Globus pallidus (tissue), 1 donor: Measurements from ENCODE around the gene ASPN.

Source experiments
- DNase-seq: peaks from one replicate; pipeline ENCODE4 v3.0.0-alpha.2; 2015; ENCODE audit warnings: low spot score

The ASPN gene

DNA sequence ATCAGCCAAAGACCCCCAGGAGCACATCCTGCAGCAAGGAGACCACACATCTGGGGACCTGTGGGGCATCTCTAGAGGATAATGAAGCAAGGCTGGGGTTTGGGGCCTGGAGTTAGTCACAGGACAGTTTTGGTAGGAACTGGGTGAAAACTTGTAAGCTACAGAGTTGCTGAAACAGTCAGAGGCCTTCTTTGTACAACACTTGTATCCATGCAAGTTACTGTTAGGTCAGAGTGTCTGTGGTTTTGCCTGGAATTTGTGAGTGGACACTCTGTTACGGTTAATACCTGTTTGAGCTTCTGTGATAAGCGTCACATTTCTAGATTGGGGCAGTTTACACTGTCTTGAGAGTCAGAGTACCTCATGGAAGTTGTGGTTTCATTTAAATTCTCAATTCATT lies 22.6 kb upstream of the ASPN start:
- no peak for DNase-seq

DNA sequence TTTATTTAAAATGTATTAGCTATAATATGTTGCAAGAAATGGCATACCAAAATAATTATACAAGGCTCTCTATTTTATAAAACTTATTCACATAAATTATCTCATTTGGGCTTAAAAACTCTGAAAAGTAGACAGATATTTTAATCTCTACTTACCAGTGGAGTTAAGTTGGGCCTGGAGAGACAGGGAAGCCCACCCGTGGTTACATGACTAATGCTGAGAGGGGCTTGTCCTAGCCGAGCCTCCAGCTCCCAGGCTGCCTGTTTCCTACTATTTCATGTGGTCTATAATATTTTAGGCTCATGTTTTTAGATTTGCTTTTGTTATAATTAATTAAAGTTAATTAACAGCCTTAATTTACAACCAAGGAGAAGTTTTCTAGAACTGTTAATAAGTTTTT lies 20.9 kb upstream of the ASPN start:
- DNase-seq, result no peak

DNA sequence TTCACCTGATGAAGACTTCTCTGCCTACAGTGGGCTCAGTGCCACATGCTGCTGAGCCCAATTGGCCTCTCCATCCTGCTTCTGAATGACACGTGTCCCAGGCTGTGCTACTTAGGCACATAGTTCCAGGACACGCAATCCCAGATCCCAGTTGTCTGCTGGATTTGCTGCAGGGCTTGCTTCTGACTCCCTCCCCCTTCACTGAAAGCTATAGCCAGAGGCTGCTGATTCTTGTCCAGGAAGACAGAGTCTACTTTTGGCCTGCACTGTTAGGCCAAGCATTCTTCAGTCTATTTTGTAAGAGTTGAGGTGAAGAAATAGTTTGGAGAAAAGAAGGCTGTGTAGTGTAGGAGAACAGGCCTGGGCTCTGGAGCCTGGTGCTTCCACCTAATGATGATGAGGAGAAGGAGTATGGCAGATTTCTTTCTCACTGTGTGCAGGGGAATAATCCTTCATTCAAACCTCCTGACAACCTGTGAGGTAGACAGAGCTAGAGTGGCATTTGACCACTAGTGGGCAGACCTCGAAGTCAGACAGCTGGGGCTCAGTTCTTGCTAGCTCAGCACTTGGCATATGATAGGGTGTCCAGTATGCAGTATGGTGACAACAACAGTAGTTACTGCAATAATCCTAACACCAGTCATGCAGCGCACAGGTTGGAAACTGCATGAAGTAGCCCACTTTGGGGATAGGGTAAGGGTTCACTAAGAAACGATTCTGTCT lies 19.5 kb upstream of the ASPN start:
- no peak for DNase-seq

DNA sequence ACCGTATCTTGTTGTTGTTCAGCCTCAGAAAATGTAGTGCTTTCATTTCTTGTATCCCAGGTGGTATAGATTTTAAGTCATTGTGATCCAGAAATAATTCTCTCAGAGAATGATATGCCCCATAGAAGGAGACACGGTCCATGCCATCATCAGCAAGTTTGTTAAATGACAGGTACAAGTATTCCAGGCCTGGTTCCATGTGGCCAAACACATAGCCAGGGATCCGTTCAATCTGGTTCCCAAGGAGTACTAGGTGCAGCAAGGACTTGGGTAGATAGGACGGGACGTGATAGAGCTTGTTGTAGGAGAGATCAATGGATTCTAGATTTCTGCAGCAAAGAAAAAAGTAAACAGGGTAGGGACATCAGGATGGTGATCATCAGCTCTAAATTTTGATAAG lies 18.4 kb upstream of the ASPN start:
- no peak for DNase-seq

DNA sequence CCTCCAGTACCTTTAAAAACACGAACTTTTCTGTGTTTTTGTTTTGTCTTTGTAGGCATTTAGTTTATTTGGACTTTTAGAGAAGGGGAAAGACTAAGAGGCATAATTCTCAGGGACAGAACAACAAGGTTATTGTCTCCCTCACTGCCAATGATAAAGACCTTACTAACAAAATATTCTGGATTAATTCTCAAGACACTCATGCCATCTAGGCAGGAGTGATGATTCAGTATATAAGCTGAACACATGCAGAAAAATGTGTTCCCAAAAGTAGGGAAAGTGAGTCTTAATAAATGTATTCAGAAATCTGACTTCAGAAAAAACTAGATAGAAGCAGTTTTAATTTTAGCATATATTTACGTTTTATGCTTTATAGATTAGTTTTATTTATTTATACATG lies 17.4 kb upstream of the ASPN start:
- DNase-seq, result no peak

DNA sequence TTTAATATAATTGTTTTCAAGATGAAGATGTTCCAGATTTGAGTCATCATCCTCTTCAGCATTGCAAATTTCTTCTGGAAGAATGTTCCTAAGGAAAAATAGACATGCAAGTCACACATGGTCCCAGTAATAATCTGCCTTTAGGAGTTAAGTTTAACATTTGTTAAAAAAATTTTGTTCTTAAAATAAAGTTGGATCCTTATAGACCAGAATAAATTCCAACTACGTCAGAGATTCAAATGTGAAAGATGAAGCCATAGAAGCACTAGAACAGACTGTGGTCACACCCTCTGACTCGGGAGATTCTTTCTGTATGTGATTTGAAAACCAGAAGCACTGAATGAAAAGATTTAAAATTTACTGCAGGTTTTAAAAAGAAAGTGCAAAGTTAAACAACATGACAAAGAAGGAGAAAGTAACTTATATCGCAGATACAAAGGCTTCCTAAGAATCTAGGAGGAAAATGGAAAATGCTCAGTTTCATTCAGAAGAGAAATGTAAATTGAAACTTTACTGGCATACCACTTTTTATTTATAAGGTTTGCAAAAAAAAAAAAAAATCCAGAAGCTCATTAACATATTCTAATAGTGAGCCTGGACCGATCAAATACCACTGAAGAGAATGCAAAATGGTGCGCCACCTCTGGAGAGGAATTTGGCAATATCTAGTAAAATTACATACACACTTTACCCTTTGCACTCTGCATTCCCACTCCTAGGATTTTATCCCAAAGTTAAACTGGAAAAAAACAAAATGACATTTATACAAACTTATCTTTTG lies 14.3 kb upstream of the ASPN start:
- DNase-seq, result no peak

DNA sequence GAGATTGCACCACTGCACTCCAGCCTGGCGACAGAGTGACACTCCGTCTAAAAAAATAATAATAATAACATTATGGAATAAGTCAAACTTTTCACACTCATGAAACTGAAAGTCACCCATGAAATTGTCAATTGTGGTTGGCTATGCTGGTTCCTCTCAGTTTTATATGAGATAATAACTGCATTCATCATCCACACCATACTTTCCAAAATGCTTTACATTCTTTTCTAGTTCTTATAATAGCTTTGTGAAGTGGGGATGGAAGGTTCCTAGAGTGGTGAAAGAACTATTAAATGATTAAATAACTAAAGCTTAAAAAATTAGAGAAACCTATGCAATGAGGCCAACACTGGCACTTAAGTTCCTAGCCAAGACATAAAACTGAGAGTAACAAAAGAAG lies 12.6 kb upstream of the ASPN start:
- no peak for DNase-seq

DNA sequence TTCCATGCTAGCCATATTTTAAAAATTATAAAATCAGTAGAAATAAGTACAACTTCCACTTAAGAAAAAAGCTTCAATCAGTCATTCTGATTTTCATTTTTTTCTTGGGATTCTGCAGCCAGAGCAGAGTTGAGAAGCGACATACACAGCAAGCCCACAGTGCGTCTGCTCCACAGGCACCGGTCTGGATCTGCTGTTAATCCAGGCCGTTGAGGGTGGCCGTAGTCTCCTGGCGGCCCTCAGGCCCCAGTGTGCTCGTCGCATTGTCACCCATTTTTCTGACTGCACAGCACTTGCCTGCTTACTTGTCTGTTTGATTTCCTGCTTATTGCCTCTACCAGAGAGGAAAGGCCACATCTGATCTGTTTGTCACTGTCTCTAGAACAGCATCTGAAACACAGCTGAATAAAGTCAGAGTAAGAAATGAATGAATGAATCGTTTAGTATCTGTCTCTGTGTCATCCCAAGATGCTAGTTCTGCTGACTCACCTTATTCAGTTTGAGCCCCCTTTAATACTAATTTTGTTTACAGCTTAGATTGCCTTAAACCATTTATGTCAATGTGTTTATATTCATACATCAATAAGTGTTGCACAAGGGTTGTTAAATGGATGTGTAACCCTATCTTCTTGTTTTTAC lies 11.6 kb upstream of the ASPN start:
- DNase-seq, result no peak

DNA sequence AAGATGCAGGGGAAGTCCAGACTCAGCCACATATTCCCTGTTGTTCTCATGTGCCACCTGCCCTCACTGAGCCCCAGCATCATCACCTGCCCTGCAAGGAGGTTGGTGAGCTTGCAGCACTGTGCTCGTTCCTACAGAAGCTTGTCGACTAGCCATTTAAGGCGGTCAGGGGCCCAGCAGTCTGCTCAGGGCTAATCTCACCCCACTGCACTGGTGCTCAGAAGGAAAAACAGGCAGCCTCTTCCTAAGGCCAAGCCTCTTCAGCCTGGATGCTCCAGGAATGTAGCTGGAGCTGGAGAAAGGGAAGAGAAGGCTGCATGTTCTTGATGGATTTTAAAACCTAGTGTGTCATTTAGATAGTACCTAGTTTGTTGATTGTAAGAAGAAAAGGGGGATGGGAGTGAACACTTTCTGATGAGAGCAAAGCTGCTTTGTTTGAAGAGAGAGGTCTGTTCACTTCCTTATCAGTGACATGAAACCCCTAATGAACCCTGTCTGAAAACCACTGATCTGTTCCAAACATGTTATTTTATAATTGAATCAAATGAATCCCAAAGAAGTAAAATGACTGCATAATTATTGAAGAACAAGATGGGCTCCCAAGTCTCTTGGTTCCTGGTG lies 10.6 kb upstream of the ASPN start:
- DNase-seq, result no peak

DNA sequence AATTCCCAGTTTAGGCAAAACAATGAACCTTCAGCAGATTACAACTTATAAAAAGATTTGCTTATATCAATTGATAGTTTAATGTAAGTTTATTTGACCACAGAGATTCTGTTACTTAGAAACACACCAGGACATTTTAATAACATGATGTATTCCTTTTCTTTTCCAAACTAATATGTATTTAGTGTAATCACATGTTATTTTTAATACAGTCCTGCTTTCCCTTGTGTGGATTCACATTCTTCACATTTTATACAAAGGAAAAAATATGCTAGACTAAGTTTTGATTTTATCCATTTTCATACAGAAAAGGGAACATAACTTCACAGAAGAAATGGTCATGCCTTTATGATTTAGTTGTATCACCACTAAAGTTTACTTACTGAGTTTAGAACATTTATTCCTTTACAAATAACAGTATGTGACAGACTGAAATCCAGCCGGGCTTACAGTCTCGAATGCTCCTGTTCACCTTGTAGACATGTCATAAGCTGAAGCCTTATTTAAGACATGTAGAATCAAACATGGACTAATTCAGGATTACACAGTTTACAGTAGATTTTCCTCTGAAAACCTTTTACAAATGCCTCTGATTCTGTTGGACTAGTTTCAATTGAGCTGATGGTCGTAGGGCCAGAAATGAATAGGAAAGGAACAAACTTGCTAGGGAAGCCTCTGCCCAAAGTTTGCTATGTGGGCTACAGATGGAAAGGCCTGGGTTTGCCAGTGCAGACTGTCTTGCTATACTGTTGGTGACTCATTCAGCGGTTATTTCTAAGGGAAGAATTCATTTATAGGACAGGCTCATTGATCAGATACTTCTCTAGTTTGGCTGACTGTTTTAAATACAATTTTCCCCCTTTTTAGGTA lies 6.6 kb upstream of the ASPN start:
- DNase-seq, result no peak

DNA sequence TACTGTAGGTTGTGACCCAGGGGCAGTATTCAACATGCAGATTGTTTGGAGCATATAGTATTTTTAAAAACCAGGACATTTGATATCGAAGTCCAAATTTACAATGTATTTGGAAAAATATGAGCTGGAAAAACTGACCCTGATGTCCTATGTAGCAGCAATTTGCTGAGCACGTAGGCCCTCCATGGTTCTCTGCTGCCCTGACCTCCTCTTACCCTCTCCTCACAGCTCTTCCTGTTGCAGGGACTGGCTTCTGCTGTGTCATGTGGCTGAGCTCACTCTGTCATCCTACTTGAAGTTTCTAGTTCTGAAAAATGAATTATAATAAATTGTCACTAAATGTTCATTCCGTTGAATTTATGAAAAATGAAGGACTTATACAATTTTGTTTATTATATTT lies 4.1 kb upstream of the ASPN start:
- no peak for DNase-seq

DNA sequence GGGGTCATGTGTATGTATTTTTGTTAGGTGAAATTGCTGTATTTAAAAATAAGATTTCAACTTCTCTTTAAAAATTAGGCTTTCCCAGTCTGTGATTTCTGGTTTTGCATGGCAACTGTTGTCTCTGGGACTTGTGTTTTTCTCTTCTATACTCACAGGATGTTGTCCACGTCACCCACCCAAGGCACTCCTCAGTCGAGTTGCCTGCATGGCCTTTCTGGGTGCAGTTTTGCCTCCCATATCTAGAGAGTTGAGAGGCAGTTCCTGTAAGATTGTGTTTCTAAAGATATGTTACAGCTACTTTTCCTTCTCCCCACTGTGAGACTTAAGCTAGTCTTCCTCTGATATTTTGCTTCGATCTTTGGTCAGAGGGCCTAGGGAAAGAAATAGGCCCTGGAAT lies 2.3 kb upstream of the ASPN start:
- DNase-seq, result no peak

DNA sequence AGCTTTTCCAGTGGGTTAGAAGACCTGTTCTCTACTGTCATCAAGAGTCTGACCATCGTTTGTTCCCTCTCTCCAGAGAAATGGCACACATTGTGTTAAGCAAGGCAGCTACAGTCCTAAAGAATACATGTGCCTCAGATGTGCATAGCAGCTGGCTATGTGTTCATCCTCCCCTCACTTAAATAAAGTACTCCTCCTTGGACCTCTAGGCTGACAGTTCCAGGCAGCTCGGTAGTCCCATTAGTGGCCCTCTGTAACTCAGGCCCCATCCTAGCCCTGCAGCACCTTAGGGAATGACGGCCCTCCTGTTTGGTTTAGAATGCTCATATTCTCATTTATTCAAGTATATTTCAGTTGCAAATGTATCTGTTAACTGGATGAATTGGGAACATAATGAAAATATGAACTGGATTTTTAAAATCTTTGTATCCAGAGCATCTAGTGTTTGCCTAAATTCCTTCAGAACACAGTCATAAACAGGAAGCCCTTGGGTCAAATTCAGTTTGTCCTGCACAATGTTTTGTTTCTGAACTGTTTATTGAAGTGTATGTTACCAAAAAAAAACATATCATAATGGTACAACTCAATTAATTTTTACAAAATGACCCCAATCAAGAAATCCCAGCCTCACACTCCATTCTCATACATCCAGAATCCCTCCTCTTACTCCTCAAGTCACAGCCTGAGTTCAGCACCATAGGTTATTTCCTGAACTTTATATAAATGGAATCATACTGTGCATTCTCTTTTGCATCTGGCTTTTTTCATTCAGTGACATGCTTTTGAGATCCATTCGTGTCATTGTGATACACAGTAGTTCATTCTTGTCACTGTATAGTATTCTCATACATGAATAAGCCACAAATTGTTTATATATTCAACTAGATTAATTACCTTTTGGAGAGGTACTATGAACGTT lies 1.6 kb upstream of the ASPN start:
- DNase-seq, result no peak

DNA sequence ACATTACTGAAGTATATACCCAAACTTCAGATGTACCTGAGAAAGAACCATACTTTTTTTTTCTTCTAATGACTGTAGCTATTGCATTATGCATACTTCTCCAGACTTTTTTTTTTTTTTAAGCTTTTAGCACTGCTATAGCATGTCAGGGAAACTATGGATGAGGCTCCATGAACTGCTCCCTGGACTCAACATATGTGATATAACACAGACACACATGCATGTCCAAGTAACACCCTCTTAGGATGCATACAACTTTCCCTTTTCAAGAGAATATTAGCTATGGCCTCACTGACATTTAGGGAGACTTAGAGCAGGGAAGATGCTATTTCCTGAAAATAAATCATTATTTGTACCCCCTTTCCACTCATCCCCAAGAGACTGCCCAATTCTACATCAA lies 499 bp upstream of the ASPN start:
- DNase-seq, result no peak

DNA sequence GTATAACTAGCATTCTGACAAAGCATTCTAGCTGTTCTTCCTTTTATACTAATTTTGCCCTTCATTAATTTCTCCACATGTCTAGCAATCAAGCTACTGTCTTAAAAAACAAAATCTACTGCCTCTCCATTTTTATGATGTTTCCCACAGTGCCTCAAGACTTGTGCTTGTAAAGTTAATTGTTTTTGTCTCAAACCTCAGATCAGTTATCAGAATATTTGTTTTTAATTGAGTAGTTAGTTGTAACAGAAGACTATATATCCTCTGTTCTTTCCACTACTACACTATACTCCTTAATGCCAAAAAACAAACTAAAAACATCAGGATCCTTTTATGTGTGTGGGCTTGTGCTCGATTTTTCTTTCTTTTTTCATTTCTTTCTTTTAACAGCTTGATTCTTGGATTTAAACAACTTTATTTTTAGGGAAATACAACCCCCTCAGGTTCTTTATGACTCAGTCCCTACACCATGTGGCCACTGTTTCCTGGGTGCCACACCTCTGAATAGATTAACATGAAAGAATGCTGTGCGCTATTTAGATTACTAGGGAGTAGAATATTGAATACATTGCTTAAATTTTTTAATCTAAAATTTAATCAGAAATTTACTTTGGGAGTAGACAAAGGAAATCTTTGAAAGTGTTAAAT lies 1.2 kb downstream of the ASPN start:
- no peak for DNase-seq

DNA sequence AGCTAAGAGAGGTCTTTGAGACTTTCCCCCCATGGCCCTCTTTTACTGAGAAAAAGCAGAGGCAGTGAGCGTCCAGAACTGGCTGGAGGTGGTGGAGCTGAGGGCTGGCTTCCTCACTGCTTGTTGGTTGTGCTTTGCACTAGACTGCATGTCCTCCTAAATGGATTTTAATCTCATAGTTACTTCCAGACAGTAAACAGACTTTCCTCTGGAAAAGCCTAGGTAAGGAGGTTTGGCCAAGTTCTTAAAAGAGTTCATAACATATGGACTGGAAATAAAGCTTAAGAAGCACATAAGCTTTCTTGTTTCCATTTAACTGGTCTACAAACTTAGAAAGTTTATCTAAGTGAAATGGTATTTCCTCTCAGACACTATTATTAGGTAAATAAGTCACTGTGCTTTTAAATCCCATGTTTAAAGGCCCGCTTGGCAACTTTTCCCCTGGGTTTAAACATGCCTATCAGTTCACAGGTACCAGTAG lies 2.0 kb downstream of the ASPN start:
- DNase-seq, result no peak

DNA sequence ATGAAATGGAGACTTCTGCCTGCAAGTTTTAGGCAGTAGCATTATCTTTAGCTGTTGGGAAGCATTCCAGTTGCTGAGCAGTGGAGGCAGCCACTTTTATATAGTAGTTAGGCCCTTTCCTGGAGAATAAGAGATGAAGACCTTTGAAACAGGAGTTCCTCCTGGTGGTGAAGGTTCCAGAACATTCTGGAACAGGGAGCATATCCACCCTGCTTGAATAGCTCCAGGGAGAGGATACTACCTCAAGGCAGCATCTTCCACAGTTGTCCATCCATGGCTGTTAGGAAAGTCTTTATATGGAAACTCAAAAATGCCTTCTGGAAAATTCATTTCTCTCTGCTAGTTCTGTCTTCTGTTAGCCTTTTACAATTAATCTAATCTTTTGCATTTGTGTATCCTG lies 3.0 kb downstream of the ASPN start:
- DNase-seq, result no peak

DNA sequence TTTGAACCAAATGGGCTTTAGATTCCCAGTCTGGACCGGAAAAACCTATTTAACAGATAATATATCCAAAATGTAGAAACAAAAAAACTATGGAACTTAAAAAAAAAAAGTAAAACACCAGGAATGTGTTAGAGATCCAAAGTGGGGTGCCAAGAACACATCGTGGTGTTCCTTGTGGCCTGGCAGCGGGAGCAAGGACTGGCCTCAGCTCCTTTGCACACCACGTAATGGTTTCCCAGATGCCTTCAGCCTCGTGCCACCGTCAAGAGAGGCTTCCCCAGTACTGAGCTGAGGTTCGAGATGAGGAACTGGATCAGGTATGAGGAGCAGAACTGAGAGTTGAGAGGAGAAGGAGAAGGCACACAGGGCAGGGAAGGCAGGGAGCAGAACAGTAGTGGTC lies 3.5 kb downstream of the ASPN start:
- DNase-seq, result no peak

DNA sequence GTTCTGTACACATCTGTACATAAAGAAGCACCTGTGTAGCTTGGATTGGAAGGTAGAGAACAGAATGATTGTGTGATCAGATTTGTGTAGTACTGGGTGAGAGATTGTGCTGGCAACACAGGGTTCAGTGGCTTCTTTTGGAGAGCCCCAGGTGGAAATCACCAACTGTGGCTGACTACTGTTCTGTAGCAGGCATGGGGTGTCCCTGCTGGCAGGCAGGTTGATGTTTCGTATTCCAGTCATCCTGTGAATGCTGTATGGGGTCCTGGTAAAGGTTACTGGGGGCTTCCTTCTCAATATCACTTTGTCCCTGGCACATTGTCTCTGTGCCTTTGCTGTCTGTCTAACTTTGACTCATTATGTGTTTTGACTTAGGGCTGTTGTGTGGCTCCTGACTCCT lies 5.3 kb downstream of the ASPN start:
- no peak for DNase-seq

DNA sequence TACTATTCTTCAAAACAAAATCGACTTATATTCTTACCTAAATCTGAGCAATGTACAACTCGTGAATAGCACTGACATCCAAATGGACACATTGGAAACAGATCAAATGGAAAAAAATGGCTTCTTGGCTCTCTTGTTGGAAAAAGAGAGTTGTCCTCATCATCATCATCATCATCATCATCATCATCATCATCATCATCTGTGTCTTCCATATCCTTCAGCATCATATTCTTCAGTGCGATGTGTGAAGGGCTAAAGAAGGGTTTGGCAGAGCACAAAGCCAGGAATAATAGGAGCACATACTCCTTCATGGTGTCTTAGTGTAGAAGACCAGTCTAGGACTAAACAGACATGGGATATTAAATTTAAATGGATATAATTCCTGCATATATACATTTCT lies 7.7 kb downstream of the ASPN start:
- no peak for DNase-seq
